SK-N-SH (cell line): ENCODE results near the gene MACROD1. TPM values are rescaled to one million over a fixed set of nuclear protein-coding genes. Genes with fewer than 3 reads are reported as not detected.

Source experiments
- CTCF ChIA-PET: fragments of 300-600, 350-600 bp; formaldehyde crosslinking; extraction: SDS; loops from one replicate; lab custom pipeline; 2021; lab: Yijun Ruan, JAX
- POLR2A ChIA-PET: fragments of 350-600 bp; sonication (Branson Sonifier 250); formaldehyde crosslinking; extraction: SDS; loops from one replicate; lab custom pipeline; 2020; ENCODE audit warnings: antibody characterized with exemption, inconsistent platforms; lab: Yijun Ruan, JAX
- DNase-seq: peaks from one replicate; pipeline ENCODE4 v3.0.0; 2012
- H2AFZ ChIP-seq: fragments of 200-600 bp; sonication (generic); 2 replicates; pipeline ENCODE4 v1.8.1; 2016; ENCODE audit warnings: antibody characterized with exemption, mild to moderate bottlenecking, low read depth
- H3F3A ChIP-seq: fragments of 200-600 bp; sonication (generic); replicated peaks from 2 replicates; pipeline ENCODE3; 2016; ENCODE audit warnings: antibody characterized with exemption, mild to moderate bottlenecking; ENCODE audit not compliant: insufficient read depth
- H3K27ac ChIP-seq, 2 experiments: fragments of 200-500 bp in 1 of 2; fragments of 200-600 bp in 1 of 2; sonication (Bioruptor generic) in 1 of 2; sonication (generic), shearing (Covaris generic) in 1 of 2; 2 replicates each; pipeline versions ENCODE4 v1.5.1 to v1.6.1; 2014 to 2016; ENCODE audit warnings: low read depth in 2 of 2, inconsistent platforms in 1 of 2, low read length in 1 of 2, mild to moderate bottlenecking in 1 of 2, mixed read lengths in 1 of 2
- H3K27me3 ChIP-seq: fragments of 200-600 bp; sonication (generic), shearing (Covaris generic); 2 replicates; pipeline ENCODE4 v1.6.1; 2016; ENCODE audit warnings: mixed run types; ENCODE audit not compliant: insufficient read depth
- H3K36me3 ChIP-seq, 2 experiments: fragments of 200-500 bp in 1 of 2; fragments of 200-600 bp in 1 of 2; sonication (Bioruptor generic) in 1 of 2; sonication (generic) in 1 of 2; replicated peaks in 1 of 2; 2 replicates each; pipeline versions ENCODE3 to v1.5.1; 2014 to 2016; ENCODE audit warnings: low read length in 1 of 2, mild to moderate bottlenecking in 1 of 2; ENCODE audit not compliant: insufficient read depth in 2 of 2, control insufficient read depth in 1 of 2
- H3K4me1 ChIP-seq, 2 experiments: fragments of 200-500 bp in 1 of 2; fragments of 200-600 bp in 1 of 2; sonication (Bioruptor generic) in 1 of 2; sonication (generic), shearing (Covaris generic) in 1 of 2; 2 replicates each; pipeline versions ENCODE4 v1.5.1 to v1.6.1; 2014 to 2016; ENCODE audit warnings: low read depth in 1 of 2, low read length in 1 of 2, mixed run types in 1 of 2; ENCODE audit not compliant: insufficient read depth in 2 of 2, control insufficient read depth in 1 of 2
- H3K4me2 ChIP-seq: fragments of 200-600 bp; sonication (generic), shearing (Covaris generic); 2 replicates; pipeline ENCODE4 v1.6.1; 2017; ENCODE audit warnings: mixed run types
- H3K4me3 ChIP-seq, 2 experiments: fragments of 200-500 bp in 1 of 2; fragments of 200-600 bp in 1 of 2; sonication (Bioruptor generic) in 1 of 2; sonication (generic), shearing (Covaris generic) in 1 of 2; 2 replicates each; pipeline versions ENCODE4 v1.5.1 to v1.8.1; 2014 to 2016; ENCODE audit warnings: low read depth in 2 of 2, inconsistent platforms in 1 of 2, low read length in 1 of 2, mild to moderate bottlenecking in 1 of 2, mixed read lengths in 1 of 2, moderate library complexity in 1 of 2
- H3K79me2 ChIP-seq: fragments of 200-600 bp; sonication (generic); 2 replicates; pipeline ENCODE4 v1.8.1; 2017; ENCODE audit warnings: mild to moderate bottlenecking; ENCODE audit not compliant: insufficient read depth
- H3K9ac ChIP-seq: fragments of 200-600 bp; sonication (generic); 2 replicates; pipeline ENCODE4 v1.6.1; 2017; ENCODE audit warnings: mixed run types
- H3K9me2 ChIP-seq: fragments of 200-600 bp; sonication (generic); 2 replicates; pipeline ENCODE4 v1.6.1; 2017; ENCODE audit warnings: mixed run types
- H3K9me3 ChIP-seq: fragments of 200-600 bp; sonication (generic); 2 replicates; pipeline ENCODE4 v1.6.1; 2017; ENCODE audit warnings: mixed run types, mild to moderate bottlenecking, moderate library complexity
- H4K20me1 ChIP-seq: fragments of 200-600 bp; sonication (generic); 2 replicates; pipeline ENCODE4 v1.6.1; 2017; ENCODE audit warnings: mild to moderate bottlenecking, mixed run types; ENCODE audit not compliant: insufficient read depth
- CHD2 ChIP-seq: fragments of 150-350 bp; IDR thresholded peaks from 2 replicates; pipeline ENCODE4 v1.6.1; 2018; ENCODE audit warnings: low read length; ENCODE audit not compliant: partially characterized antibody
- CTCF ChIP-seq: fragments of 200-600 bp; sonication (generic); IDR thresholded peaks from 2 replicates; pipeline ENCODE4 v1.6.1; 2017; ENCODE audit warnings: antibody characterized with exemption, mild to moderate bottlenecking, moderate library complexity
- ELF1 ChIP-seq: IDR thresholded peaks from 2 replicates; pipeline ENCODE4 v1.4.0; 2012
- FOXM1 ChIP-seq: IDR thresholded peaks from 2 replicates; pipeline ENCODE4 v1.4.0; 2012; ENCODE audit warnings: low read depth, mild to moderate bottlenecking
- GABPA ChIP-seq: IDR thresholded peaks from 2 replicates; pipeline ENCODE4 v1.4.0; 2012; ENCODE audit warnings: low read depth, mild to moderate bottlenecking
- MEF2A ChIP-seq: IDR thresholded peaks from 2 replicates; pipeline ENCODE4 v1.4.0; 2012; ENCODE audit warnings: low read depth, borderline replicate concordance
- MXI1 ChIP-seq: IDR thresholded peaks from 2 replicates; pipeline ENCODE4 v1.6.1; 2012; ENCODE audit warnings: mild to moderate bottlenecking, low read depth, low read length, improper control_type of control experiment
- RAD21 ChIP-seq: IDR thresholded peaks from 2 replicates; pipeline ENCODE4 v1.6.1; 2012; ENCODE audit warnings: mild to moderate bottlenecking, low read length
- RCOR1 ChIP-seq: fragments of 150-350 bp; IDR thresholded peaks from 2 replicates; pipeline ENCODE4 v1.6.1; 2017; ENCODE audit warnings: antibody characterized with exemption, low read length
- REST ChIP-seq: IDR thresholded peaks from 2 replicates; pipeline ENCODE4 v1.6.1; 2012; ENCODE audit warnings: mild to moderate bottlenecking, low read depth, low read length, moderate library complexity
- RXRA ChIP-seq: IDR thresholded peaks from 2 replicates; pipeline ENCODE4 v1.4.0; 2012; ENCODE audit warnings: low read depth, mild to moderate bottlenecking, borderline replicate concordance
- SMC3 ChIP-seq: IDR thresholded peaks from 2 replicates; pipeline ENCODE4 v1.6.1; 2012; ENCODE audit warnings: low read depth, low read length, improper control_type of control experiment
- USF2 ChIP-seq: fragments of 150-350 bp; IDR thresholded peaks from 2 replicates; pipeline ENCODE4 v1.6.1; 2017; ENCODE audit warnings: antibody characterized with exemption, low read length, low read depth, borderline replicate concordance
- WGBS: methylation state at CpG from one replicate; pipeline ENCODE4 v1.1.6; 2017; ENCODE audit warnings: low lambda C conversion rate; 5-methylcytosine and 5-hydroxymethylcytosine counted together
- polyA plus RNA-seq, 3 experiments: library from polyadenylated mRNA; depleted of rRNA; stranded (reverse); fragments of >200 nt; gene quantifications; 2 replicates each; pipeline ENCODE4 v1.2.3, GENCODE V29; 2012
- TF ChIP-seq, protein P1 (sequence below): IDR thresholded peaks from 2 replicates; pipeline ENCODE4 v1.4.0; 2012; ENCODE audit warnings: low read depth, borderline replicate concordance
- TF ChIP-seq, protein P2 (sequence below): IDR thresholded peaks from 2 replicates; pipeline ENCODE4 v1.4.0; 2012; ENCODE audit warnings: low read depth, borderline replicate concordance
- TF ChIP-seq, protein P3 (sequence below): IDR thresholded peaks from 2 replicates; pipeline ENCODE4 v1.4.0; 2012; ENCODE audit warnings: low read depth

MACROD1 gene
- polyA plus RNA-seq, 1 of the 3 experiments (the other 2 are of a cell fraction) = 49.1 TPM

DNA sequence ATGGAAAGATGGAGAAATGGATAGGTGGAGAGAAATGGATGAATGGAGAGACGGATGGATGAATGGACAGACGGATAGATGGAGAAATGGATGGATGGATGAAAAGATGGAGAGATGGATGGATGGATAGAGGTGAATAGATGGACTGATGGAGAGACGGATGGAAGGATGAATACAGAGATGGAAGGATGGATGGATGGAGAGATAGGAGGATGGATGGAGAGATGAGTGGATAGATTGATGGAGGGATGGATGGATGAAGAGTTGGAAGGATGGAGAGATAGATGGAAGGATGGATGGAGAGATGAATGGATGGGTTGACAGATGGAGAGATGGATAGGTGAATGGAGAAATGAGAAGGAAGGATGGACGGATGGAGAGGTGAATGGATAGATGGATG is 66.5 kb downstream of the MACROD1 start:
- Histone ChIP-seq H3K79me2 (no peaks in the 10 kb centered on the region), H3K27ac (no peak overlapping the region; a peak in 1 of 4 replicates), H3K4me3 (no peak overlapping the region), H3K4me2 (no peak overlapping the region), H4K20me1 (no peaks in the 10 kb centered on the region), H3K9ac (no peak overlapping the region), H3K9me2 (no peaks in the 10 kb centered on the region), H3K27me3 (no peaks in the 10 kb centered on the region), H3F3A (no peaks in the 10 kb centered on the region), H3K36me3 (no peaks in the 10 kb centered on the region), H2AFZ (no peak overlapping the region), H3K9me3 (no peaks in the 10 kb centered on the region), H3K4me1 (peaks cover 8 to 94% of the 10 kb centered on the region in 2 experiments; a peak in 2 of 4 replicates)
- WGBS = 81% methylated on average over 4 of the region's 4 CpGs
- POLR2A ChIA-PET = no interaction called here
- CTCF ChIA-PET = interaction anchor here (1.2 to 2.4 kb wide), 4 partner anchors 17 to 48 kb away, joined by 3 to 7 read pairs (median 4); no protein-coding TSS in a partner anchor
- TF ChIP-seq REST (no peak), RCOR1 (no peak), CHD2 (no peak), SMC3 (no peak), ELF1 (no peak), GABPA (no peak), MEF2A (no peak)
- TF ChIP-seq, protein P1, sequence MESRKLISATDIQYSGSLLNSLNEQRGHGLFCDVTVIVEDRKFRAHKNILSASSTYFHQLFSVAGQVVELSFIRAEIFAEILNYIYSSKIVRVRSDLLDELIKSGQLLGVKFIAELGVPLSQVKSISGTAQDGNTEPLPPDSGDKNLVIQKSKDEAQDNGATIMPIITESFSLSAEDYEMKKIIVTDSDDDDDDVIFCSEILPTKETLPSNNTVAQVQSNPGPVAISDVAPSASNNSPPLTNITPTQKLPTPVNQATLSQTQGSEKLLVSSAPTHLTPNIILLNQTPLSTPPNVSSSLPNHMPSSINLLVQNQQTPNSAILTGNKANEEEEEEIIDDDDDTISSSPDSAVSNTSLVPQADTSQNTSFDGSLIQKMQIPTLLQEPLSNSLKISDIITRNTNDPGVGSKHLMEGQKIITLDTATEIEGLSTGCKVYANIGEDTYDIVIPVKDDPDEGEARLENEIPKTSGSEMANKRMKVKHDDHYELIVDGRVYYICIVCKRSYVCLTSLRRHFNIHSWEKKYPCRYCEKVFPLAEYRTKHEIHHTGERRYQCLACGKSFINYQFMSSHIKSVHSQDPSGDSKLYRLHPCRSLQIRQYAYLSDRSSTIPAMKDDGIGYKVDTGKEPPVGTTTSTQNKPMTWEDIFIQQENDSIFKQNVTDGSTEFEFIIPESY = no peak
- no peak for DNase-seq

DNA sequence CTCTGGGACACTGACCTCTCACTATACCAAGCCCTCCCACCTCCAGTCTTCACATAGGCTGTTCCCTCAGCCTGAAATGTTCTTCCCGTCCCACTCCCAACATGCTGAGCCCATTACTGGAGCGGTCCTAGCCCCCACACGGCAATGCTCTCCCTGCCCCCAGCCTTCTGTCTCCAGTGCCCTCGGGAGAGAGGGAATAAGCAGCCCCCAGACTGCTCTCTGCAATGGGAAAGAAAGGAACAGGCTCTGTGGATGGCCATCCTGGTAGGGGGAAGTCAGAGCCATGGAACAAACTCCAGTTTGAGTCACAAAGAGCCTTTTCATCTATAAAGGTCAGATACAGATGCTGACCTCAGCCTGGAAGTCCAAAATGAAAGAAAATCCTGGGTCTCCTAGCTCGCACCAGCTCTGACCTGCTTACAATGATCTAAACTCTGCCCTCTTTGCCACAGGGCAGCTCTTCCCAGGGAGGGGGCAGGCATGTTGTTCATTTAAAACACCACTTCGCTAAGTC is 67.5 kb downstream of the MACROD1 start:
- no peak overlapping the region for H3K4me3 ChIP-seq
- DNase-seq = no peak
- no peaks in the 10 kb centered on the region for H3F3A ChIP-seq
- H3K27ac ChIP-seq = peak overlapping the region in 1 of 2 experiments; percentile 96; a peak in 2 of 4 replicates
- peaks cover 12 to 87% of the 10 kb centered on the region in 2 experiments; a peak in 2 of 4 replicates for H3K4me1 ChIP-seq
- WGBS = 74% methylated on average over 6 of the region's 6 CpGs
- H3K9me3 ChIP-seq = no peaks in the 10 kb centered on the region
- H3K79me2 ChIP-seq = no peaks in the 10 kb centered on the region
- POLR2A ChIA-PET = no interaction called here
- H3K36me3 ChIP-seq = no peaks in the 10 kb centered on the region
- H3K27me3 ChIP-seq = no peaks in the 10 kb centered on the region
- no peak overlapping the region for H3K9ac ChIP-seq
- H4K20me1 ChIP-seq = no peaks in the 10 kb centered on the region
- H2AFZ ChIP-seq = no peak overlapping the region
- no peak overlapping the region for H3K4me2 ChIP-seq
- no peaks in the 10 kb centered on the region for H3K9me2 ChIP-seq
- CTCF ChIA-PET = interaction anchor here (1.2 to 3.3 kb wide), 5 partner anchors 11 to 91 kb away, joined by 3 to 15 read pairs (median 4); no protein-coding TSS in a partner anchor
- no peak for TF ChIP-seq FOXM1
- TF ChIP-seq, protein P2, sequence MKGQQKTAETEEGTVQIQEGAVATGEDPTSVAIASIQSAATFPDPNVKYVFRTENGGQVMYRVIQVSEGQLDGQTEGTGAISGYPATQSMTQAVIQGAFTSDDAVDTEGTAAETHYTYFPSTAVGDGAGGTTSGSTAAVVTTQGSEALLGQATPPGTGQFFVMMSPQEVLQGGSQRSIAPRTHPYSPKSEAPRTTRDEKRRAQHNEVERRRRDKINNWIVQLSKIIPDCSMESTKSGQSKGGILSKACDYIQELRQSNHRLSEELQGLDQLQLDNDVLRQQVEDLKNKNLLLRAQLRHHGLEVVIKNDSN = no peak
- TF ChIP-seq, protein P3, sequence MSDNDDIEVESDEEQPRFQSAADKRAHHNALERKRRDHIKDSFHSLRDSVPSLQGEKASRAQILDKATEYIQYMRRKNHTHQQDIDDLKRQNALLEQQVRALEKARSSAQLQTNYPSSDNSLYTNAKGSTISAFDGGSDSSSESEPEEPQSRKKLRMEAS = no peak
- no peak for TF ChIP-seq MXI1
- no peak for TF ChIP-seq MEF2A
- TF ChIP-seq ELF1 = no peak
- no peak for TF ChIP-seq CTCF
- no peak for TF ChIP-seq RAD21
- no peak for TF ChIP-seq RXRA
- no peak for TF ChIP-seq USF2
